AG08395 (cell line): ENCODE results near the gene CFP.
A peak's percentile ranks its signal among the peaks of the same experiment; 100 is the strongest.
"Not testable (repeated sequence)": the region's sequence is repeated elsewhere in the genome, so short reads cannot be mapped to it uniquely, and the experiment has no call there.

Source experiments
- DNase-seq: peaks from one replicate; pipeline ENCODE4 v3.0.0; 2012; ENCODE audit warnings: mixed read lengths, low spot score

Gene CFP

DNA sequence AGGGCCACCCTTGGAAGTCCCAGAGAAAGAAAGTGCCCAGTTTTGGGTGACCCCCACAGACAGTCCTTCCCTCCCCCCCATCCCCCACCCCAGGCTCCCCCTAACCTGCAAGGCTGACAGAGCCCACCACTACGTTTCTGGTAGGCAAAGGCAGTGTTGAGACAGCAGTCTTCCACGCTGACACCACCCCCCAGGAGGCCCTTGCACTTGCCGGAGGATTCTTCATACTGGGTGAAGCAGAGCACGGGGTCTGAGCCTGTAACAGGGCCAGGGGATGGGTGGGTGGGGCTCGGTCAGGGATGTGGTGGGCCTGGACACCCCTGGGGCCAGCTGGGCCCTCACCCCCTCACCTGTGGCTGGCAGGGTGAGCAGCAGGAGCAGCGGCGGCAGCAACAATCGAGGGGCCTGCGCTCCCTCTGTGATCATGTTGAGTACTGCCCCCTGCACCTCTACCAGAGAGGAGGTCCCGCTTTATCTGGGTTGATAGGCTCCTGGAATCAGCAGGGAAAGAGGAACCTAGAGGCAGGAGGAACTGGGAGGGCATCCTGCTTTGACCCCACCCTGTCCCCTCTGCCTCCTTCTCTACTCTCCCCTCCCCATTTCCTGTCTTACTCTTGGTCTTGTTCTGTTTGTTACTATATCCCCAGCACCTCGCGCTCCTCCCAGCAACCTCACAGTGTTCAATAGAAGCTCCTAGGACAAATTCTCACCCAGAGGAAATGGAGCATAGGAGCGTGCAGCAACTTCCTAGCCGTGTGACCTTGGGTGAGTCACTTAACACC lies at the start of gene CFP:
Gene CFP, minus strand, starts transcription at position 512 of the 782 bp plus-strand sequence. Its CDS starts 86 bp downstream, at position 426.
- no peak for DNase-seq

DNA sequence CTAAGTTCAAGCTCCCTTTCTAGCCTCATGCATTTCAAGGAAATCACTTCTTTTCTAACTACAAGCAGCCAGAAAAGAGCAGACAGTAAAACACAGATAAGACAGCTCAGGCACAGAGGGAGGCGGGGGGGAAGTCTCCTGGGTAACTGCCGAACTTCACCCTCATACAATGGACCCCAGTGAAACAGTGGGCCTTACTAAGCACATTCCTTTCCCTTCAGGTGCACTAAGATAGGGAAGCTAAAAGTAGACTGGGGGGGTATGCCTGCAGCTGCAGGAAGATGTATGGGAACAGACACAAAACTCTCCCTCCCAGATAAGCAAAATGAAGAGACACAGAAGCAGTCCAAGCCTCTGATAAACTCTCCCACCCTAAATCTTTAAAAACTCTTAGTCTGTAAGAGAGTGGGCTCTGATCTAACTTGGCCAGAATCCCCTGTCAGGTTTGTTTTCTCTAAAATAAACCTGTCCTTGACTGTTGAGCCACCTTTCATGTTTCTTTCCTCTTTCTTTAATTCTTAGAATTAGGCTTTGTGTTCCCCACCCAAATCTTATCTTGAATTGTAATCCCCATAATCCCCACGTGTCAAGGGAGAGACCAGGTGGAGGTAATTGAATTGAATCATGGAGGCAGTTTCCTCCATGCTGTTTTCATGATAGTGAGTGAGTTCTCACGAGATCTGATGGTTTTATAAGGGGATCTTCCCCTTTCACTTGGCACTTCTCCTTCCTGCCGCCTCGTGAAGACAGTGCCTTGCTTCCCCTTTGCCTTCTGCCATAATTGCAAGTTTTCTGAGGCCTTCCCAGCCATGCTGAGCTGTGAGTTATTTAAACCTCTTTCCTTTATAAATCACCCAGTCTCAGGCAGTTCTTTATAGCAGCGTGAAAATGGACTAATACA lies 46.5 kb upstream of the CFP start:
- DNase-seq: not testable (repeated sequence)

DNA sequence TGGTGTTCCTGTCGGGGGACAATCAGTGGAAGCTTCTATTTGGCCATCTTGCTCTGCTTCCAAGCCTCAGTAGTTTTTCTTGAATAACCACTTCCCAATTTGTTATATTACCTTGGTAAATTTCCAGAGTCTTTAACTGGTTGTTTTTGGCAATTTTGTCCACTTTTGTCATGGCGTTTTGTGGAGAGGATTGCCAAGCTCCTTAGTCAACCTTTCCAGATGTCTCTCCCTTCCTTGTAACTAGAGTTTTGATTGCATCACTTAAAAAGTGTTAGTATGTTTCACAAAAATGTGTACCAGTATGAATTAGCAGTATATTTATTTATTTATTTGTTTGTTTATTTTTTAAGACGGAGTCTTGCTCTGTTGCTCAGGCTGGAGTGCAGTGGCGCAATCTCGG lies 45.0 kb upstream of the CFP start:
- DNase-seq: no peak

DNA sequence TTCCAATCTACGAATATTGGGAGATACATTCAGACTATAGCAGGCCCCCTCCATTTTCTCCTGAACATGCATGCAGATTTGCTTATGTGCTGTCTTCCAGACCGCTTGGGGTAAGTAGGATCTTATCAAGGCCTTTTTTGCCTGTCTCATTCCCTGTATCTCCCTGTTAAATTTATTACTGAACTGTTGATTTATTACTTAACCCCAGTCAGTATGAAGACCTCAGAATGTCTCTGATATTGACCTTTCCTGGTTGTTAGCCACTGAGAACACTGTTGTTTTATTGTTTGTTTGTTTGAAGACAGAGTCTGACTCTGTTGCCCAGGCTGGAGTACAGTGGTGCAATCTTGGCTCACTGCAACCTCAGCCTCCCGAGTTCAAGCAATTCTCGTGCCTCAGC lies 36.1 kb upstream of the CFP start:
- not testable (repeated sequence) for DNase-seq

DNA sequence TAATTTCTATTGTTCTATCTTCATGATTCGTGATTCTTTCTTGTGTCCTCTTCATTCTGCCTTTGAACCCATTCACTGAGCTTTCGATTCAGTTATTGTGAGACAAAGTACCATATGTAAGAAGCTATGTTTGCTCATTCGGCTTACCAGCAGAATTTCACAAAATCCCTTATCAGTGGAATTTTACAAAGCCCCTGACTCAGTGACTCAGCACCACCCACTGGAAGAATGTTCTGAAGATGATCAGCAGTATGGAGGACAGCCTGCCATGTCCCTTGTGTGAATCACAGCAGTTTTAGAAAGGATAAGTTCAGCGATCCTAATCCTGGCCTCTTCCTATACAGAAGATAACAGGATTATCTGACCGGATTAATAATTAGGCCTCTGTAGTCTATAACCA lies 35.0 kb upstream of the CFP start:
- DNase-seq: no peak

DNA sequence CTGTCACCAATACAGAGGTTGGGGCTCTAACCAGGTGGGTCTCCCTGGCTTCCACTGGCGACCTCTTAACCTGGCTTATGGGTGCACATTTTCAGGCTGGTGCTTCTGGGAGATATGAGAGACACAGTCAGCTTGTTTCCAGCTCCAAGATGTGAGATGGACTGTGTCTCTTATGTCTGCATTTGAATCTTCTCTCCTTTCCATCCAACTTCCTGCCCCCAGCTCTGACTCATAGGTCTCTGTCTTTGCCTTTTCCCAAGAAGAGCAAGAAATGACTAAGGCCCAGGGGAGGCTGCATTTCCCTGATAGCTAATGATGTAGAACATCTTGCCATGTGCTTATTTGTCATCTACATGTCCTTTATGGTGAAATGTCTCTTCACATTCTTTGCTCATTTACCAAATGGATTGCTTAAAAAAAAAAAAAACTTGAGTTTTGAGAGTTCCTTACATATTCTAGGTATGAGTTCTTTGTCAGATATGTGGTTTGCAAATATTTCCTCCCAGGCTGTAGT lies 32.5 kb upstream of the CFP start:
- DNase-seq: peak; percentile 70

DNA sequence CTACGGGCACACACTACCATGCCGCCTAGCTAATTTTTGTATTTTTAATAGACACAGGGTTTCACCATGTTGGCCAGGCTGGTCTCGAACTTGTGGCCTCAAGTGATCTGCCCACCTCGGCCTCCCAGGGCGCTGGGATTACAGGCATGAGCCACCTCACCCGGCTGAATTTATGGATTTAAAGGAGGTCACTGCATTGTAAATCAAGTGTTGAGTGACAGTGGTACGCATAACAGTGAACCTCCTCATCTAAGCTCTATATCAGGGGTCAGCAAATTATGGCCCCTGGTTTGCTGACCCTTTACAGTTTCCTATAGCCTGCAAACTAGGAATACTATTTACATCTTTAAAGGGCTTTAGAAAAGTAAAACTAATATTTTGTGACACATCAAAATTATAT lies 31.8 kb upstream of the CFP start:
- no peak for DNase-seq

DNA sequence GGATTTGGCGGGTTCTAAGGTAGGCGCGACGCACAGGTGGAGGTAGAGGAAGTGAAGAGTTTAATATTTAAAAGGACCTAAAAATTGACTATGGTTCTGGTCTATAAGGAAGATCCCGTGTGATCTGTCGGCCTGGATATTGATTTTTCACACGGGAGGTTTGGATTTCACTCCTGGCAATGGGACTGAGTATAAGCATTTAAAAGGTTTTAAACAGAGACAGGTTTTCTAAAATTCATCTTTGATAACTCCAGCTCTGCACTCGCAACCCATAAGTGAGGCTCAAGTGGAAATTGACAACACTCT lies 29.6 kb upstream of the CFP start:
- no peak for DNase-seq

DNA sequence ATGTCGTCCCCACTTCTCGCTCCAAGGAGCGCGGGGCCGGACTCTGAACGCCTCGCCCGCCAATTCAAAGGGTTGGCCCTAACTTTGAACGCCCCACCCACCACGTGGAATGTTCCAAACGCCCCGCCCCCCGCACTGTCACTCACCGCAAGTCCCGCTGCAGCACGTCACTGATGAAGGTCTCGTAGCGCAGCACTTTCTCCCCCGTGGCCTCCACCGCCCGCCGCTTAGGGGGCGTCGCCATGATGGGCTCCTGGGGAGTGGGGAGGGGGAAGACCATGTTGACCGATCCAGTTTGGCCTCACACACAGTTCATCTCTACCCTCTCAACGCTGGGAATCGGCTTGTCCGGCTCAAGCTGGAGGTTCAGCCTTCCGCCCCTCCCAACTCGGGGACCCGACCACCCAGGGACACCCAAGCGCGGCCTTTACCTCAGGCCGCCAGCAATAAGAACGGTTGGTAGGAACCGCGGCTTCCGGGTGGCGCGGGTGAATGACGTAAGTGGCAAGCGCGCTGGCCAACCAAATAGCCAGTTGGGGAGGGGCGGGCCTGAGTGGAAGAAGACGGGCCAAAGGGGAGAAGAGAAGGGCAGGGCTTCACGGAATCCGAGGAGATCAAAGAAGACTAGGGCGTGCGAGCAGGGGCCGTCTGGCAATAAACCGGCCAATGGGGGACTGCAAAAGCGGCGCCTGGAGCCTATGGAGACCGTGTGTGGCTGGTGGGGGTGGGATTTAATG lies 29.1 kb upstream of the CFP start, which contains the start of gene UXT:
Gene UXT, minus strand, starts transcription at position 497 of the 737 bp plus-strand sequence. Its CDS starts 253 bp downstream, at position 244.
- peak; percentile 89 for DNase-seq

DNA sequence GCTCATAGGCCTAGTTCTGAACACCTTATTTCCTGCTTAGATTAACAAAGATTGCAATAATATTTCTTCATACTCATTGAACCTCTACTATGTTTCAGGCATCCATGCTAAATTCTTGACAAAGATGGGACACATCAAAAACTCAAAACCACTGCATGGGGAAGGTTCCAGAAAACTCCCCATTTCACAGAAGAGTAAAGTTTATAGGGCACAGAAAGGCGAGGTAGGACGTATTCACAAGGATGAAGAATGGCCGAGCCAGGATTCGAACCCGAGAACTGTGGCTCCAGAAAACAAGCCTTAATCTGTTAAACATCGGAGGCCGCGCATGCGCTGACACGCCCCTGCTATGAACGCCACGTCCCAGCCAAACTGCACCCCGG lies 28.6 kb upstream of the CFP start:
- no peak for DNase-seq

DNA sequence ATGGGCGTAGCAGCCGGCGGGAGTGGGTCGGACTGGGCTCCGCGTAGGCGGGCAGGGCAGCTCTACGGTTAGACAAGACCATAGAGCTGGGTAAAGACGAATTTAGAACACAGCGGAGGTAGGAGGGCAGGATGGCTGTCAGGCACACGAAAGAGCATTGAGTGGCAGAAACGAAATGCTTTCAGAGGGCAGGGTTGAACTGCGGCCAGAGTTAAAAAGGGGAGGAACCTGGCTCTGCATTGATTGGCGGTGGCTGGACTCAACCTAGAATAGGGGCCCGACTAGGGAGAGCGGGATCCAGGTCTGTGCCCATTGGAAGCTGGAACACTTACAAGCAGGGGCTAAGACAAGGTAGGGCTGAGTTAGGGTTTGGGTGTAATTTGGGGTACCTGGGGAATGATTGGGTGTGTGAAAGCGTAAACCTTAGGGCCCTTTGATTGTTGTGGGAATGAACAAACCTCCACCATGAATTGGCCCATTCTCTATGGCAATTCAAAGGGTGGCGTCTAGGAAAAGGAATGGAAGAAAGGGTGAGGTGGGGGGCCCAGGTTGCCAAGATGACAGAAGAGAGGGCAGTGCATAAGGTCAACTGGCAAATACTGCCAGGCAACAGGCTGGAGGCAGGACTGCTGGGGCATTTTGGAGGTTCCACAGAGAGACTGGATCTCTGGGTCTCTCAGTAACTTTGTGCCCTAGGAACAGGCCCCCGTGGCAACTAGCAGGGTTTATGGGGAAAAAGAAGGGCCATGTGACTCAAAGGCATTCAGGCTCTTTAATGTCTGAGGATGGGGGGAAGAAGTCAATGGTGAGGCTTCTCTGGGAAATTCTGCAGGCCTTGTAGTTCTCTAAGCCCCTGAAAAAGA lies 21.5 kb upstream of the CFP start:
- no peak for DNase-seq

DNA sequence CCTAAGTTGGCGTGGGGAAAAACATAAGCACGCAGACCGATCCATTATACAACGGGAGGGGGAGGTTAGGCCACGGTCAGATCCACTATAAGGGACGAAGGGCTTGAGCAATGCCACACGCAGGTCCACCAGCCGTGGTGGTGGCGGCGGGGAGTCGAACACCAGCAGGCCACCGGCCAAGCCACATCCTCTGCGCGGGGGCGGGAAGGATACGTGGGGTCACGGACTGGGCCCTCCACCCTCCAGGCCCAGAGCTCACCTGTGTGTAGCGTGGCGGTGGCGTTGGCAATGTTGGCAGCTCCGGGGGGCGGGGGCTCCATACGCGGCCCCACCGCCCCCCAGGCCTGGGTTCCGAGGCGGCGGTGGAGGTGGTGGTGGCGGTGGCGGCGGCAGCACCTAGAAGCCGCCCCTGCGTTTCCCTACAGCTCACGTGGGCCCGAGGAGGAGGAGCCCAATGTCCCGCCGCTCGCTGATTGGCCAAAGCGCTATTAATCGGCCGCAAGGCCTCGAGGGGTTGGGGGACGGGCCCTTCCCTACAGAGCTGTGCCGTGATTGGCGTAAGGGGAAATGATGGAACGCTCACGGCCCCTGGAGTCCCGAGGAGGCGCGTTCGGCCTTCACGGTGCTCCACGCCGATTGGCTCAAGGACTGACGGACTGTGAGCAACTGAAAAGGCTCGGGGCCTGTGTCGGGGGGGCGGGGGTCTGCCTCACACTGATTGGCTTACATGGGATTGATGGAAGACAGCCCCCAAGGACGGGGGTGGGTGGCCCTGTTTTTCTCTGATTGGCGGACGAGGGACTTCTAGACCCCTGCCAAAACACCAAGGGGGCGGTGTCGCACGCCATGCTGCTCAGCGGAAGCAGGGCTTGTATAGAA lies 20.7 kb upstream of the CFP start, which contains the start of gene ELK1:
Gene ELK1, minus strand, starts transcription at position 400 of the 879 bp plus-strand sequence. CDS start 9,122 bp downstream, outside the sequence.
- DNase-seq: peak; percentile 92

DNA sequence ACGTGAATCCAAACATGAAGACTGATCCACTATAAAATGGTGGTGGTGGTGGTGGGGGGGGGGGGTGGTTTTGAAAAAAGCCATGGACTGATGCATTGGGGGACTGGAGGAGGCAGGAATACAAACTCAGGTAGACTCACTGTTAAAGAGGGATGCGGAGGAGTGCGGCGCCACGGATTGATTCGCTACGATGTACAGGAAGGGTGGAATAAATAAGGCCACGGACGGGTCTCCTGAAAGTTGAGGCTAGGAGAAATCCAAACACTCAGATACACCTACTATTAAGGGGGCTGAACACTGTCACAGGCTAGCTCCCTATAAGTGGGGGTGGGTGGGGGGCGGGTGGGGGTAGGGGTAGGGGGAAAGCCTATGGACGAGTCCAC lies 20.0 kb upstream of the CFP start:
- no peak for DNase-seq

DNA sequence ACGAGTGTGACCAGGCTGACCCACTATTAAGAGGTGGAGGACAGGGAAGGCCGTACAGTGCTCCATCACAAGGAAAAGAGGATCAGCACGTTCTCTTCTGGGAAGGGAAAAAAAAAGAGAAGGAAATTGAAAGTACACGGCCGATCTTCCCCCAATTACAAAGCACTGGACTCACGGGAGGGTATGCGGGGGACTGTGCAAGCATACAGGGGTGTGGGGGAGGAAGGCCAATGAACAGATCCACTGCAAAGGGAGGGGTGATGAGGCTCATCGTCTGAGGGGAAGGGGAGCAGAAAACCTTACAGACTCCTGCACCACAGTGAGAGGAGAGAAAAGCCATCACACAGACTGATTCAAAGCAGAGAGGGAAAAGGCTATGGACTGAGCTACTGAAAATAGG lies 19.5 kb upstream of the CFP start:
- DNase-seq: no peak

DNA sequence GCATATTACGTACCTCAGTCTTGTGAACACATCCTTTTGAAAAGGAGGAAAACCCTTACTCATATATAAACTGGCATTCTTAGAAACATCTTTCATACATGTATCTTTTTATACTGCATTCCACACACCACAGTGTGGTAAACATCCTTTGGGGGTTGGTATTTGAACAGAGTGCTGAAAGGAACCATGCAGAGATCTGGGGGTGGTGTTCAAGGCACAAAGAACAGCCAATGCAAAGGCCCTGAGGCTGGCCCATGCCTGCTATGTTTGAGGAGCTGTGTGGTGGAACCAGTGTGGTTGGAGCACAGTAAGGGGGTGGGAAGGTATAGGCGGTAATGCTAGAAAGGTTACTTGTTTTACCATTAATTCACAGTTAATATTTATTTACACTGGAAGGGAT lies 18.6 kb upstream of the CFP start:
- DNase-seq: no peak

DNA sequence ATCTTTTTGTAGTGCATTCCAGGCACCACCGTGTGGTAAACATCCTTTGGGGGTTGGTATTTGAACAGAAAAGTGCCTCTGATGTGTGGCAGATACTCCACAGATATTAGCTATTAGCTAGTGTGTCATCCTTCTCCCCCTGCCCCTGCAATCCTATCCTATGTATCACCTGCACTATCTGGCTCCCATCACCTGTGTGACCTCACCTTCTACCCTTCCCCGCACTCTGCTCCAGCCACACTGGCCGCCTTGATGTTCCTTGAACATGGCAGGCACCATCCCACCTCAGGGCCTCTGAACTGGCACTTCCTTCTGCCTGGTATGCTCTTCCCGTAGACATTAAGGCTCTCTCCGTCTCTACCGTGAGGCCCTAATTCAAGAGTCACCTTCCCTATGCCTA lies 16.9 kb upstream of the CFP start:
- no peak for DNase-seq

DNA sequence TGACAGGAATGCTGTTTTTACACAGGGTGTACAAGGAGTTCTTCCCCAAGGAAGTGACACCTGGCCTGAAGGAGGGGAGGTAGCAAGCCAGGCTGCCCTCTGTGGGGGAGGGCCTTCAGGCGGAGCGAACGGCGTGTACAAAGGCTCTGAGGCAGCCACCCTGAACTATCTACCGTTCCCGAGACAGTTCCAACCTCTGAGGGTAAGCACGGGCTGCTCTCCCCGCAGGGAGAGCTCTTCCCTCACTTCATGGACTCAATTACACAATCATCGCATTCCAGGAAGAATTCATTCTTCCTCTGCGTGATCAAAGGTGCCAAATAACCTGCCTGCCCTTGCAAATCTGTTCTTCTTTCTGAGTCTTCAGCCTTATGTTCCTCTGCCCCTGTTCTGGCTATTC lies 15.8 kb upstream of the CFP start:
- DNase-seq: no peak

DNA sequence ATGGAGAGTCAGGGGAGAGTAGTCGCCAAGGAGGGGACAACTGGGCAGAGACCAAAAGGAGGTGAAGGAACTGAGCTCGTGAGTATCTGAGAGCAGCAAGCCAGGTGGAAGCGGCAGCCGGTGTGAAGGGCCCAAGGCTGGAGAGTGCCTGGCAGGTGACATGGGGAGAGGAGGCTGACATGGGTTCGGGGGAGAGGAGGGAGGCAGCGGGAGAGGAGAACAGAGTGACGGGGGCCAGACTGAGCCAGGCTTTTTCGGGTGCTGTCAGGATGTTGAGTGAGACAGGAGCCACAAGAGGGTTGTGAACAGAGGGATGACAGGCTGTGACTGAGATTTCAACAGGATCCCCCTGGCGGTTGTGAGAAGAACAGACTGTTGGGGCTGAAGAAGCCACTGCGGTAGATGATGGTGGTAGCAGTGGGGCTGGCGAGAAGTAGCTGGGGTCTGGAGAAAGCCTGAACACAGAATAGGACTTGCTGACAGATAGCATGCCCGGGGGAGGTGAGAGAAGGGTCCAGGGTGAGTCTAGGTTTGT lies 14.9 kb upstream of the CFP start:
- DNase-seq: peak; percentile 28

DNA sequence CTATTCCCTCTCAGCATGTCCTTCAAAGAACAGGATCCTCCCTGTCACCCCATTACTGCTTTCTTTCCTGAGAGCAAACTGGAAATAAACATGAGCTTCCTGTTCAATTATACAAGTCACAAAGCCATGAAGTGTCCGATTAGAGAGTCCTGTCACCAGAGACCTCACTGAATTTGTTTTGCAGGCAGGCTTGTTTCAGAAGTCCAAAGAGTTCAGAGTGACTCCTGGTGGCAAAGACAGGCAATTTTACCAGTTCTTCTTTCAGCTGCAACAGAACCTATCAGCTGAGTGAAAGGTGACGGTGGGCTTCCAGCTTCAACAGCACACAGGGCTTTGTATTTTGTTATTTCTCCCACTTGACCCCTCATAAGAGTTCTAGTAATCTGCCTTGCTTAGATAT lies 14.2 kb upstream of the CFP start:
- DNase-seq: peak; percentile 34

DNA sequence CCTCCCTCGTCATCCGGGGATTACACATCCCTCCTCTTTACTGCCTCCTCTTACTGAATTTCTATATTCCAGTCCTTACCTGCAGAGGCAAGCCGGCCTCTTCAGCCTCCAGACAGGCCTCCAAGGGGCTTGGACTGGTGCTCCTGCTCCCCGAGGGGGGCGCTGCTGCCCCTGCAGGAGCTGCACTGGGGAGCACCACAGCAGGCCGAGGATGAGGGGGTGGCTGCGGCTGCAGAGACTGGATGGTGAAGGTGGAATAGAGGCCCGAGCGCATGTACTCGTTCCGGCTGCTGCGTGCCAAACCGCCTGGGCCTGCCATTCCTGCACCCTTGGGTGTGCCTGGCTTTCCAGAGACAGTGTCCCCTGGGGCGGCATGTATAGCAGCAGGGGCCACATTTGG lies 9.1 kb upstream of the CFP start:
- DNase-seq: no peak
